Measurements from ENCODE around the gene MEG3. TPM values are rescaled to one million over a fixed set of nuclear protein-coding genes. Genes with fewer than 3 reads are reported as not detected.

MEG3 gene
- total and polyA plus RNA-seq, 2 donors from 2014 or later, result 24.0 to 29.6 TPM

- Histone ChIP-seq H3K27ac (ENCODE audit: low read depth in 2 of 2, low read length in 2 of 2) (no peak overlapping the region), H3K4me3 (ENCODE audit: low read length in 3 of 3) (no peak overlapping the region), H3K36me3 (ENCODE audit: control insufficient read depth in 2 of 3, insufficient read depth in 3 of 3, low read length in 3 of 3) (no peaks in the 10 kb centered on the region), H3K27me3 (ENCODE audit: control insufficient read depth, insufficient read depth, low read length) (no peaks in the 10 kb centered on the region), H3K9me3 (ENCODE audit: control insufficient read depth in 2 of 3, insufficient read depth in 1 of 3, low read length in 3 of 3) (no peaks in the 10 kb centered on the region), H3K4me1 (ENCODE audit: control insufficient read depth in 2 of 3, insufficient read depth in 2 of 3, low read depth in 1 of 3, low read length in 3 of 3) (no peaks in the 10 kb centered on the region), H3K9ac (ENCODE audit: low read length in 3 of 3) (no peak overlapping the region)
- DNase-seq (no peak), FAIRE-seq (no peak)
- no peak for TF ChIP-seq CTCF (IDR thresholded peaks at IDR 0.05; ENCODE audit: borderline replicate concordance, extremely low read depth, insufficient read depth)
- intact Hi-C loops (cut with DNase I), result no loop called here
Measured at GRCh38 chr14:100874051-100874410, 48.1 kb downstream of the MEG3 start.

- Histone ChIP-seq H3K27ac (ENCODE audit: low read depth in 2 of 2, low read length in 2 of 2) (no peak overlapping the region), H3K9ac (ENCODE audit: low read length in 3 of 3) (no peak overlapping the region), H3K4me1 (ENCODE audit: control insufficient read depth in 2 of 3, insufficient read depth in 2 of 3, low read depth in 1 of 3, low read length in 3 of 3) (no peaks in the 10 kb centered on the region), H3K9me3 (ENCODE audit: control insufficient read depth in 2 of 3, insufficient read depth in 1 of 3, low read length in 3 of 3) (no peaks in the 10 kb centered on the region), H3K36me3 (ENCODE audit: control insufficient read depth in 2 of 3, insufficient read depth in 3 of 3, low read length in 3 of 3) (no peaks in the 10 kb centered on the region), H3K4me3 (ENCODE audit: low read length in 3 of 3) (no peak overlapping the region), H3K27me3 (ENCODE audit: control insufficient read depth, insufficient read depth, low read length) (no peaks in the 10 kb centered on the region)
- TF ChIP-seq CTCF (IDR thresholded peaks at IDR 0.05; ENCODE audit: borderline replicate concordance, extremely low read depth, insufficient read depth), result no peak
- FAIRE-seq (no peak), DNase-seq (peak in 1 of 5 donors; percentile 55)
- intact Hi-C loops (cut with DNase I), result no loop called here
Measured at GRCh38 chr14:100874411-100875091, 48.6 kb downstream of the MEG3 start.

DNA sequence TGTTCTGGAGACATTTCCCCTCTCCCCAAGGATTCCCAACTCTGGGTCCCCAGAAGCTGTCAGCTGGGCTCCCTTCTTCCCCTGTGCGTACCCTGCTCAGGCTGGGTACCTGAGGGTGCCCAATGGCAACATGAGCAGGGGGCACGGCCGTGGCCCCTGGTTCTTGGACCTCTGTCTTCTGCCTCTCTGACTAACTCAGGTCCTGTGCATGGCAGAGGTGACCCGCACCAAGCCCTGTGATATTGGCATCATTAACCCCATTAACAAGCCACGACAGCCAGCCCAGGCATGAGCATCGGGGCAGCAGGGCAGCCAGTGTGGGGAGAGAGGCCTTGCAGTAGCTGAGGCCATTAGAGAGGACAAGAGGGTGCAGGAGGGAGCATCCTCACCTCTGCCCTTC, 49.2 kb downstream of the MEG3 start:
- no peak for FAIRE-seq
- intact Hi-C loops (cut with DNase I), result no loop called here
- Histone ChIP-seq H3K4me3 (ENCODE audit: low read length in 3 of 3) (no peak overlapping the region), H3K36me3 (ENCODE audit: control insufficient read depth in 2 of 3, insufficient read depth in 3 of 3, low read length in 3 of 3) (no peaks in the 10 kb centered on the region), H3K27me3 (ENCODE audit: control insufficient read depth, insufficient read depth, low read length) (no peaks in the 10 kb centered on the region), H3K9ac (ENCODE audit: low read length in 3 of 3) (no peak overlapping the region), H3K27ac (ENCODE audit: low read depth in 2 of 2, low read length in 2 of 2) (no peak overlapping the region), H3K9me3 (ENCODE audit: control insufficient read depth in 2 of 3, insufficient read depth in 1 of 3, low read length in 3 of 3) (no peaks in the 10 kb centered on the region), H3K4me1 (ENCODE audit: control insufficient read depth in 2 of 3, insufficient read depth in 2 of 3, low read depth in 1 of 3, low read length in 3 of 3) (no peaks in the 10 kb centered on the region)
- DNase-seq, result peak in 1 of 5 donors; percentile 39
- no peak for TF ChIP-seq CTCF (IDR thresholded peaks at IDR 0.05; ENCODE audit: borderline replicate concordance, extremely low read depth, insufficient read depth)

All from kidney (tissue), 14 donors.